Thoracic aorta (tissue), 2 donors: ENCODE results near the gene GABRA4. TPM values are rescaled to one million over a fixed set of nuclear protein-coding genes. Genes with fewer than 3 reads are reported as not detected.
A peak's percentile ranks its signal among the peaks of the same experiment; 100 is the strongest.

Source experiments
- ATAC-seq: fragments of 150-250 bp; one replicate; pipeline ENCODE4 v1.8.0; 2017; ENCODE audit warnings: low read depth; ENCODE audit not compliant: insufficient number of reproducible peaks, low FRiP score
- DNase-seq: peaks from one replicate; pipeline ENCODE4 v3.0.0-alpha.2; 2020; ENCODE audit warnings: low spot score
- H3K27ac ChIP-seq, 2 donors: fragments of 200-600 bp; sonication (generic); 1 replicate in 1 of 2; 2 replicates in 1 of 2; pipeline ENCODE4 v1.5.1; 2016; ENCODE audit warnings: mild to moderate bottlenecking in 2 of 2, moderate library complexity in 2 of 2
- H3K27me3 ChIP-seq: fragments of 200-600 bp; sonication (generic); replicated peaks from 2 replicates; pipeline ENCODE4 v1.6.0; 2016; ENCODE audit warnings: mild to moderate bottlenecking; ENCODE audit not compliant: insufficient read depth
- H3K36me3 ChIP-seq: fragments of 200-600 bp; sonication (generic); one replicate; pipeline ENCODE4 v1.5.1; 2016
- H3K4me1 ChIP-seq, 2 donors: fragments of 200-600 bp; sonication (generic); 1 replicate in 1 of 2; 2 replicates in 1 of 2; pipeline versions ENCODE4 v1.5.1 to v1.6.0; 2016; ENCODE audit warnings: low read depth in 2 of 2, mild to moderate bottlenecking in 1 of 2; ENCODE audit not compliant: control insufficient read depth in 1 of 2
- H3K4me3 ChIP-seq: fragments of 200-600 bp; sonication (generic); 2 replicates; pipeline ENCODE4 v1.5.1; 2016; ENCODE audit warnings: mild to moderate bottlenecking
- H3K9me3 ChIP-seq: fragments of 200-600 bp; sonication (generic); 2 replicates; pipeline ENCODE4 v1.5.1; 2016
- CTCF ChIP-seq: fragments of 200-600 bp; sonication (generic); IDR thresholded peaks from one replicate; pipeline ENCODE4 v1.5.1; 2019; ENCODE audit warnings: antibody characterized with exemption
- total RNA-seq, 2 donors: library from RNA; depleted of rRNA; stranded (reverse); fragments of >200 nt; gene quantifications; one replicate each; pipeline versions ENCODE4 v1.1.0 to v1.2.3, GENCODE V29; 2016

Gene GABRA4
- total RNA-seq, 2 donors from 2014 or later = 0.14 TPM; not detected in 1

GRCh38 chr4:47031011-47031678 is 37.8 kb upstream of the GABRA4 start, which contains the start of gene GABRB1:
GABRB1 (plus strand) TSS chr4:47031567.
- ATAC-seq = peak; percentile 19
- H3K36me3 ChIP-seq = no peaks in the 10 kb centered on the region
- no peaks in the 10 kb centered on the region for H3K9me3 ChIP-seq
- H3K4me1 ChIP-seq = peaks cover 5 to 12% of the 10 kb centered on the region in 2 donors
- no peaks in the 10 kb centered on the region for H3K27me3 ChIP-seq
- H3K4me3 ChIP-seq = peak within 1 kb of the TSS; percentile 65
- H3K27ac ChIP-seq = no peak within 1 kb of the TSS
- no peak for DNase-seq
- TF ChIP-seq CTCF = no peak

- Histone ChIP-seq H3K4me1 (no peaks in the 10 kb centered on the region), H3K9me3 (no peaks in the 10 kb centered on the region), H3K27me3 (no peaks in the 10 kb centered on the region), H3K4me3 (no peak overlapping the region), H3K36me3 (no peaks in the 10 kb centered on the region), H3K27ac (no peak overlapping the region)
- TF ChIP-seq CTCF = no peak
- no peak for DNase-seq
- no peak for ATAC-seq
These were observed 24.1 kb upstream of the GABRA4 start for GRCh38 chr4:47017494-47017893.

- Histone ChIP-seq H3K27me3 (no peaks in the 10 kb centered on the region), H3K4me1 (no peaks in the 10 kb centered on the region), H3K36me3 (no peaks in the 10 kb centered on the region), H3K9me3 (no peaks in the 10 kb centered on the region), H3K27ac (no peak overlapping the region), H3K4me3 (no peak overlapping the region)
- no peak for ATAC-seq
- TF ChIP-seq CTCF = no peak
- DNase-seq = no peak
These were observed 23.7 kb upstream of the GABRA4 start for GRCh38 chr4:47017081-47017480.

GRCh38 chr4:47013373-47013772 is 20.0 kb upstream of the GABRA4 start:
- DNase-seq (no peak), ATAC-seq (no peak)
- no peak overlapping the region for H3K4me3 ChIP-seq
- H3K4me1 ChIP-seq = no peaks in the 10 kb centered on the region
- H3K27ac ChIP-seq = no peak overlapping the region
- H3K36me3 ChIP-seq = no peaks in the 10 kb centered on the region
- no peaks in the 10 kb centered on the region for H3K27me3 ChIP-seq
- TF ChIP-seq CTCF = no peak
- no peaks in the 10 kb centered on the region for H3K9me3 ChIP-seq

- ATAC-seq = no peak
These were observed 19.3 kb upstream of the GABRA4 start for GRCh38 chr4:47012676-47013075.

More at GRCh38 chr4:47012676-47013075, 19.3 kb upstream of the GABRA4 start:
- Histone ChIP-seq H3K4me1 (no peaks in the 10 kb centered on the region), H3K4me3 (no peak overlapping the region), H3K27ac (no peak overlapping the region), H3K36me3 (no peaks in the 10 kb centered on the region), H3K9me3 (no peaks in the 10 kb centered on the region), H3K27me3 (no peaks in the 10 kb centered on the region)
- no peak for TF ChIP-seq CTCF
- DNase-seq = no peak
